ENCODE results near the gene STXBP6.

- TF ChIP-seq EZH2 (IDR thresholded peaks at IDR 0.05) = no peak
- TF ChIP-seq CTCF (IDR thresholded peaks at IDR 0.05) = no peak
Observed at GRCh38 chr14:24885410-24885913, 164.5 kb downstream of the STXBP6 start.

Data from neural progenitor cell (in vitro differentiated cells).